ENCODE data around the gene PDLIM5.
A peak's percentile ranks its signal among the peaks of the same experiment; 100 is the strongest.
"Not testable (repeated sequence)": the region's sequence is repeated elsewhere in the genome, so short reads cannot be mapped to it uniquely, and the experiment has no call there.

The PDLIM5 gene

GRCh38 chr4:94551643-94552564 lies 100.2 kb downstream of the PDLIM5 start:
- Mint-ChIP-seq H3K27me3 (ENCODE audit: low read depth, poor library complexity) (no peaks in the 10 kb centered on the region), H3K4me1 (no peaks in the 10 kb centered on the region), H3K27ac (no peak overlapping the region), H3K36me3 (ENCODE audit: low read depth) (peaks cover 50% of the 10 kb centered on the region), H3K9me3 (peaks cover 20% of the 10 kb centered on the region), H3K4me3 (no peak overlapping the region)
- TF ChIP-seq, protein P1, sequence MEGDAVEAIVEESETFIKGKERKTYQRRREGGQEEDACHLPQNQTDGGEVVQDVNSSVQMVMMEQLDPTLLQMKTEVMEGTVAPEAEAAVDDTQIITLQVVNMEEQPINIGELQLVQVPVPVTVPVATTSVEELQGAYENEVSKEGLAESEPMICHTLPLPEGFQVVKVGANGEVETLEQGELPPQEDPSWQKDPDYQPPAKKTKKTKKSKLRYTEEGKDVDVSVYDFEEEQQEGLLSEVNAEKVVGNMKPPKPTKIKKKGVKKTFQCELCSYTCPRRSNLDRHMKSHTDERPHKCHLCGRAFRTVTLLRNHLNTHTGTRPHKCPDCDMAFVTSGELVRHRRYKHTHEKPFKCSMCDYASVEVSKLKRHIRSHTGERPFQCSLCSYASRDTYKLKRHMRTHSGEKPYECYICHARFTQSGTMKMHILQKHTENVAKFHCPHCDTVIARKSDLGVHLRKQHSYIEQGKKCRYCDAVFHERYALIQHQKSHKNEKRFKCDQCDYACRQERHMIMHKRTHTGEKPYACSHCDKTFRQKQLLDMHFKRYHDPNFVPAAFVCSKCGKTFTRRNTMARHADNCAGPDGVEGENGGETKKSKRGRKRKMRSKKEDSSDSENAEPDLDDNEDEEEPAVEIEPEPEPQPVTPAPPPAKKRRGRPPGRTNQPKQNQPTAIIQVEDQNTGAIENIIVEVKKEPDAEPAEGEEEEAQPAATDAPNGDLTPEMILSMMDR (IDR thresholded peaks at IDR 0.05): no peak
- DNase-seq: no peak

- H3K27ac Mint-ChIP-seq; H3K27me3 Mint-ChIP-seq (ENCODE audit: low read depth, poor library complexity); H3K4me1 Mint-ChIP-seq: not testable (repeated sequence)
Observed at GRCh38 chr4:94556047-94556446, 104.3 kb downstream of the PDLIM5 start.

DNA sequence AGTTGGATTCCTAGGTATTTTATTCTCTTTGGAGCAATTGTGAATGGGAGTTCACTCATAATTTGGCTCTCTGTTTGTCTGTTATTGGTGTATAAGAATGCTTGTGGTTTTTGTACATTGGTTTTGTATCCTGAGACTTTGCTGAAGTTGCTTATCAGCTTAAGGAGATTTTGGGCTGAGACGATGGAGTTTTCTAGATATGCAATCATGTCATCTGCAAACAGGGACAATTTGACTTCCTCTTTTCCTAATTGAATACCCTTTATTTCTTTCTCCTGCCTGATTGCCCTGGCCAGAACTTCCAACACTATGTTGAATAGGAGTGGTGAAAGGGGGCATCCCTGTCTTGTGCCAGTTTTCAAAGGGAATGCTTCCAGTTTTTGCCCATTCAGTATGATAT lies 105.9 kb downstream of the PDLIM5 start:
- H3K27me3 Mint-ChIP-seq (ENCODE audit: low read depth, poor library complexity); DNase-seq; H3K4me3 Mint-ChIP-seq; H3K27ac Mint-ChIP-seq: not testable (repeated sequence)
- peaks cover 70% of the 10 kb centered on the region for H3K36me3 Mint-ChIP-seq (ENCODE audit: low read depth)
- H3K4me1 Mint-ChIP-seq: peaks cover 15% of the 10 kb centered on the region
- peaks cover 33% of the 10 kb centered on the region for H3K9me3 Mint-ChIP-seq

More at GRCh38 chr4:94556047-94556446, 104.3 kb downstream of the PDLIM5 start:
- DNase-seq, H3K4me3 Mint-ChIP-seq: not testable (repeated sequence)
- H3K36me3 Mint-ChIP-seq (ENCODE audit: low read depth): peaks cover 64% of the 10 kb centered on the region
- H3K9me3 Mint-ChIP-seq: peaks cover 33% of the 10 kb centered on the region

GRCh38 chr4:94558392-94558904 lies 106.7 kb downstream of the PDLIM5 start:
- Mint-ChIP-seq H3K27me3 (ENCODE audit: low read depth, poor library complexity) (peaks cover under 1% of the 10 kb centered on the region), H3K27ac (no peak overlapping the region), H3K4me3 (no peak overlapping the region), H3K9me3 (peaks cover 33% of the 10 kb centered on the region), H3K4me1 (peaks cover 15% of the 10 kb centered on the region), H3K36me3 (ENCODE audit: low read depth) (peaks cover 68% of the 10 kb centered on the region)
- TF ChIP-seq, protein P1 (IDR thresholded peaks at IDR 0.05): no peak
- no peak for DNase-seq

DNA sequence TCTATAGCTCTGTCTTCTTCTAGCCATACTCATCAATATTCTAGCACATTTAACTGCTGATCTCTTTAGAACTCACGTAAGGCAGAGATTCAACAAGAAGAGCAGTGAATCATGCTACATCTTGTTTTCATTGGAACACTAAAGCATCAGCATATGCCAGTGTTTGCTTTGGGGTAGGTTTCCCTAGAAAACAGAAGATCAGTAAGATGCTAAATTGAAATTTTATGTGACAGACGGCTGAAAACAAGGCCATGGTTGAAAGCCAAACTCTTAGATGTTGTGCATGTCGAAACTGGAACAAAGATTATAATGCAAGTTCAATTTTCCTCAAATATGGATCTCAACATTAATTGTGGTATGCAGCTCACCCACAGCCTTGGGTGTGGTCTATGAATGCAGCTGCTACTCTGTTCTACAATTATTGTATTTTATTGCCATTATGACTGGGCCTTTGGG lies 107.6 kb downstream of the PDLIM5 start:
- Mint-ChIP-seq H3K27ac (peak overlapping the region; percentile 10), H3K36me3 (ENCODE audit: low read depth) (peaks cover 70% of the 10 kb centered on the region), H3K27me3 (ENCODE audit: low read depth, poor library complexity) (peaks cover 9% of the 10 kb centered on the region), H3K9me3 (peaks cover 33% of the 10 kb centered on the region), H3K4me3 (no peak overlapping the region), H3K4me1 (peaks cover 15% of the 10 kb centered on the region)
- DNase-seq: no peak
- TF ChIP-seq, protein P1 (IDR thresholded peaks at IDR 0.05): no peak

DNA sequence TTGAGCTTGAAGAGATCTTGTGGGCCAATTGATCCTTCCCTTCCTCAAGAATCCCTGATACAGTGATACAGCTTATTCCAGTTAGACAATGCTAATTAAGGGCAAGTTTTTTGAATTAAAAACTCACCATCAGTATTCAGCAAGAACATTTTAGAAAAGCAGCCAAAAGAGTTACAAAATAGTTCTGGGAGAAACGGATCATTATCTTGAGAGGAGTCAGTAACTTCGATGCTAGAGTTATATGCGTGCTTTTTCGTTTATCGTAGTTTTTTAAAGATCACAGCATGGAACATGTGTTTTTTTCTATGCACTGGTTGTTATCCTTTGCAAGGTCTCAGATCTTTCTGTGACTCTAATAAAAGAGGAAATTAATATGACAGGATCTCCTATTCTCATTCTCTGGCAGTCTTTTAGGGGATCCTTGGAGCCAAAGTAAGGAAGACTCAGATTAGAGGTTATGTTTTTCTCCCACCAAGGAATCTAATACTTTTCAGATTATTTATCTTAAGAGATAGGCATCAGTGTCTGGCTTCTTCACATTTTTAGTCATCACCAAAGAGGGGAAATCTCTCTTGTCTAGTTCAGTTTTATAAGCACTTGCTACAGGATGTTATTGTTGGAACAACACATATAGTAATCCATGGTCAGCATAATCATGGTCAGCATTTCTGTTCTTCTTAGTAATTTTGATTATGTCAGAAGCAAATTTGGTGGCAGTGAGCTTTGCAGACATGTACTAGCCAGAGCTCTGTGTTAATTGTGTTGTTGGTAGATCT lies 109.7 kb downstream of the PDLIM5 start:
- TF ChIP-seq, protein P1 (IDR thresholded peaks at IDR 0.05): no peak
- Mint-ChIP-seq H3K4me3 (no peak overlapping the region), H3K36me3 (ENCODE audit: low read depth) (peaks cover 60% of the 10 kb centered on the region), H3K27ac (peak overlapping the region; percentile 64), H3K9me3 (peaks cover 22% of the 10 kb centered on the region), H3K27me3 (ENCODE audit: low read depth, poor library complexity) (peaks cover 9% of the 10 kb centered on the region), H3K4me1 (peaks cover 15% of the 10 kb centered on the region)
- no peak for DNase-seq

All from nephron progenitor cell (in vitro differentiated cells).